Epithelial cell of umbilical artery (primary cell): Measurements from ENCODE around the gene C1orf159. TPM values are rescaled to one million over a fixed set of nuclear protein-coding genes. Genes with fewer than 3 reads are reported as not detected.

Experiments
- total RNA-seq: library from RNA; depleted of rRNA; stranded (reverse); fragments of >200 nt; gene quantifications from 2 replicates; pipeline ENCODE4 v1.2.3, GENCODE V29; 2014

The C1orf159 gene
- 5.2 and 5.9 TPM in 2 replicates for total RNA-seq

DNA sequence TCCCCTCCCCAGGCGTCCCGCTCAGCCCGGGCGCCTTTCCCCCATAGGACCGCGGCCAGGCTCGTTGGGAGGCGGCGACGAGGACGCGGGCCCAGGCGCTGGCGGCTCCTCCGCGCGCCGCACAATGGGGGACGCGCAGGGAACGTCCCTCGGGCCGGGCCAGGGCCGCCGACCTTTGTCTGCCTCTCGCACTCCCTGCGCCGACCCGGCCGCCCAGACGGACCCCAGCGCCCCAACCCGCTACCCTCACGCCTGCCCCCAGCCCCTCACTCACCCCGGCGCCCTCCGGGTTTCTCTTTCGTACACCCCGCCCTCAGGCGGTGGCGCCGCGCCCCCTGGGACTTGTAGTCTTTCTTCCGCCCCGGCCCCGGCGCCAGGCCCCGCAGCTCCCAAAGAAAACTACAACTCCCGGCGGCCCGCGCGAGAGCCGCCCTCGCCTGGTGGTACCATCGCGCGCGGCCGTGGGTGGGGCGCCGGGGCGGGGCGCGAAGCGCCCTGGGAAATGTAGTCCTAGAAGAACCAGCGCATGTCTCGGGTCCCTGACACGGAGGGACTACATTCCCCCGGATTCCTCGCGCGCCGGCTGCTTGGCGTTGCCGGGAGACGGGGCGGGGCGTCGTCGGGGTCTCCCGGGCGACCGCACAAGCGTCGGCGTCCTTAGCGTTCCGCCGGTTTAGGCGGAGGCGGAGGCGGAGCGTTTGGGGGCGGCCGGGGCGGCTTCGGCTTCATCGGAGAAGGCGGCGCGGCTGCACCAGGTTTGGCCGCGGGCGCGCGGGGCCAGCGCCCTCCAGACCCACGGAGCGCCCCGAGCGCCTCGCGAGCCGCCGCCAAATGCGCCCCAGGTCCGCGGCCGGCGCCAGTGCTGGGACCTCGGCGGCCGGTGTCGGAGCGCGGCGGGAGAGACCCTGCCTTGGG lies at the start of gene C1orf159:
Gene C1orf159 (minus strand): TSS at position 304 of the 915 bp plus-strand sequence. CDS start 24,546 bp downstream, outside the sequence.

DNA sequence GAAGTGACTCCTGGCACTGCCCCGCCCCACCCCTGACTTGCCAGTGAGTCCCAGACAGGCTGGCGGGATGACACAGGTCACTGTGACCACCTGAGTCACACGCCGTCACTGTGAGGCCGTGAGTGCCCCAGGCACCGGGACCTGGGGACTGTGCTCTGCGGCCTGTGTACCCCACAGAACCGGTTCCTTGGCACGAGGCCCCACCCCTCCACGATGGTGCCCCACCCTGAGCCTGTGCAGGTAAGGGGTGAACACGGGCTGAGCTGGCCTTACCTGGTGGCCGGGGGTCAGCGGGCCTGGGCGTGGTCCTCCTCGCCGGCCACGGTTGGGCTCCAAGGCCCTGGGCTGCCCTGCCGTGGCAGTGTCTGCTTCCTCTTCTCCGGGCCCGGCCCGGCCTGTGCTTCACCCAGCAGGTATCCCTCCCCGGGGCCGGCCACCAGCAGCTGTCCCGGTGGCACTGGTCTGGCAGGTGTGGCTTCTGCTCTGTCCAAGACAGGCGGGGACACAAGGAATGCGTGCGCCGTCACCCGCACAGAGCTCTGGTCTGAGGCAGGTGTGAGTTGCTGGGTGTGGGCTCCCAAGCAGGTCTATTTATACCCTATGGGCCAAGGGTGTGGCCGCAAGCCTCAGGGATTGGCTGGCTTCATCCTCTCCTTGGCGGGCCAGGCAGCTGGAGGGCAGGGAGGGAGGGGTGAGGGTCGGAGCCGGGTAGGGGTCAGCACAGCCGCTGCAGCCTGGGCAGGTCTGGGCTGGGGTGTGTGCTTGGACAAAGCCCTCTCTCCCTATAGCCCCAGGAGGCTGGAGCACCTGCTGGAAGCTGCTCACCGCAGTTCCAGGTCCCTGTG lies 41.9 kb downstream of the C1orf159 start, which contains the start of gene RNF223:
Gene RNF223 (minus strand): TSS at position 564 of the 845 bp plus-strand sequence. CDS start 1,740 bp downstream, outside the sequence.

Other genes with a start within 250 kb of the C1orf159 start
- gene SAMD11, start 192.2 kb downstream of the C1orf159 start, total RNA-seq = under 0.01 and 0.32 TPM in 2 replicates
- gene NOC2L, start 156.8 kb downstream of the C1orf159 start, total RNA-seq = 109 TPM in 2 replicates
- gene KLHL17, start 155.5 kb downstream of the C1orf159 start, total RNA-seq = 4.1 and 8.4 TPM in 2 replicates
- 0.30 and 0.32 TPM in 2 replicates for gene PLEKHN1, start 149.6 kb downstream of the C1orf159 start, total RNA-seq
- not detected in 2 replicates for gene PERM1, start 134.0 kb downstream of the C1orf159 start, total RNA-seq
- 109 and 135 TPM in 2 replicates for gene HES4, start 116.0 kb downstream of the C1orf159 start, total RNA-seq
- gene ISG15, start 102.6 kb downstream of the C1orf159 start, total RNA-seq = 302 and 2,072 TPM in 2 replicates
- gene AGRN, start 96.0 kb downstream of the C1orf159 start, total RNA-seq = 56.2 and 70.7 TPM in 2 replicates
- gene RNF223, start 41.8 kb downstream of the C1orf159 start, total RNA-seq = not detected in 2 replicates
- gene TTLL10, start 57.8 kb upstream of the C1orf159 start, total RNA-seq = not detected in 2 replicates
- not detected in 2 replicates for gene TNFRSF18, start 90.5 kb upstream of the C1orf159 start, total RNA-seq
- 0.61 and 0.65 TPM in 2 replicates for gene TNFRSF4, start 98.1 kb upstream of the C1orf159 start, total RNA-seq
- 78.0 and 108 TPM in 2 replicates for gene SDF4, start 115.9 kb upstream of the C1orf159 start, total RNA-seq
- 20.8 and 35.1 TPM in 2 replicates for gene B3GALT6, start 116.1 kb upstream of the C1orf159 start, total RNA-seq
- 0.32 and 0.76 TPM in 2 replicates for gene C1QTNF12, start 130.6 kb upstream of the C1orf159 start, total RNA-seq
- 41.3 and 52.3 TPM in 2 replicates for gene UBE2J2, start 157.8 kb upstream of the C1orf159 start, total RNA-seq
- 0.32 and 0.46 TPM in 2 replicates for gene SCNN1D, start 164.3 kb upstream of the C1orf159 start, total RNA-seq
- 13.1 and 23.1 TPM in 2 replicates for gene ACAP3, start 191.8 kb upstream of the C1orf159 start, total RNA-seq
- 15.5 and 17.2 TPM in 2 replicates for gene PUSL1, start 192.5 kb upstream of the C1orf159 start, total RNA-seq
- gene INTS11, start 208.6 kb upstream of the C1orf159 start, total RNA-seq = 41.3 and 52.6 TPM in 2 replicates
- gene CPTP, start 208.7 kb upstream of the C1orf159 start, total RNA-seq = 9.0 and 11.4 TPM in 2 replicates
- gene TAS1R3, start 215.2 kb upstream of the C1orf159 start, total RNA-seq = under 0.01 and 0.30 TPM in 2 replicates
- gene DVL1, start 233.3 kb upstream of the C1orf159 start, total RNA-seq = 39.2 and 48.4 TPM in 2 replicates
- 1.6 and 2.1 TPM in 2 replicates for gene MXRA8, start 242.5 kb upstream of the C1orf159 start, total RNA-seq